Rectal smooth muscle tissue (tissue), 1 donor: ENCODE data around the gene KANSL1.
"Not testable (repeated sequence)": the region's sequence is repeated elsewhere in the genome, so short reads cannot be mapped to it uniquely, and the experiment has no call there.

Experiments
- H3K27ac ChIP-seq: one replicate; pipeline ENCODE4 v1.7.0; 2013; ENCODE audit warnings: low read depth, low read length, inconsistent platforms
- H3K27me3 ChIP-seq: one replicate; pipeline ENCODE4 v1.7.0; 2013; ENCODE audit warnings: low read length; ENCODE audit not compliant: control insufficient read depth, insufficient read depth
- H3K36me3 ChIP-seq: one replicate; pipeline ENCODE4 v1.7.0; 2013; ENCODE audit warnings: low read length; ENCODE audit not compliant: control insufficient read depth, insufficient read depth
- H3K4me1 ChIP-seq: one replicate; pipeline ENCODE4 v1.7.0; 2013; ENCODE audit warnings: low read length; ENCODE audit not compliant: control insufficient read depth, insufficient read depth
- H3K4me3 ChIP-seq: one replicate; pipeline ENCODE4 v1.7.0; 2013; ENCODE audit warnings: low read length
- H3K9ac ChIP-seq: one replicate; pipeline ENCODE4 v1.7.0; 2013; ENCODE audit warnings: low read length

Gene KANSL1

GRCh38 chr17:46193151-46193625 is at the start of gene KANSL1:
Gene KANSL1, minus strand, starts transcription at chr17:46193429. Its CDS starts 21,286 bp downstream, at chr17:46172143.
- Histone ChIP-seq H3K9ac (peak within 1 kb of the TSS; percentile 97), H3K27ac (peak within 1 kb of the TSS; percentile 96), H3K36me3 (no peaks in the 10 kb centered on the region), H3K4me1 (peaks cover 38% of the 10 kb centered on the region), H3K4me3 (peak within 1 kb of the TSS; percentile 99), H3K27me3 (no peaks in the 10 kb centered on the region)

DNA sequence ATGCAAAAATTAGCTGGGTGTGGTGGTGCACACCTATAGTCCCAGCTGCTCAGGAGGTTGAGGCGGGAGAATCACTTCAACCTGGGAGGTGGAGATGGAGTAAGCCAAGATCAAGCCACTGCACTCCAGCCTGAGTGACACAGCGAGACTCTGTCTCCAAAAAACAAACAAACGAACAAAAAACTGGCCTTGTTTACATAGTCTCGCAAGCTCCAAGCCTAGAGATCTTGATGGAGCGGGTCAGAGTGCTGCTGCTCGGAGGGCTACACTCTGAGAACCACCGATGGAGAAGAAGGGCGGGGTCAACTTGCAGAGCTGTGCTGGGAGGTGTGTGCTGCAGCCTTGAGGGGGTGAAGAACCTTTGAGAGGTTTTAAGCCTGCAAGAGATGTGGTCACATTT is 38.1 kb upstream of the KANSL1 start:
- not testable (repeated sequence) for H3K27ac ChIP-seq, H3K9ac ChIP-seq, H3K36me3 ChIP-seq, H3K4me3 ChIP-seq, H3K4me1 ChIP-seq, H3K27me3 ChIP-seq

GRCh38 chr17:46225274-46225794 is 32.1 kb upstream of the KANSL1 start:
- H3K4me1 ChIP-seq, H3K27ac ChIP-seq, H3K36me3 ChIP-seq, H3K9ac ChIP-seq, H3K27me3 ChIP-seq: not testable (repeated sequence)
- peak overlapping the region; percentile 68 for H3K4me3 ChIP-seq

- not testable (repeated sequence) for H3K4me1 ChIP-seq, H3K9ac ChIP-seq, H3K36me3 ChIP-seq, H3K27ac ChIP-seq, H3K27me3 ChIP-seq
- peak overlapping the region; percentile 68 for H3K4me3 ChIP-seq
These were observed 31.6 kb upstream of the KANSL1 start for GRCh38 chr17:46224864-46225263.

DNA sequence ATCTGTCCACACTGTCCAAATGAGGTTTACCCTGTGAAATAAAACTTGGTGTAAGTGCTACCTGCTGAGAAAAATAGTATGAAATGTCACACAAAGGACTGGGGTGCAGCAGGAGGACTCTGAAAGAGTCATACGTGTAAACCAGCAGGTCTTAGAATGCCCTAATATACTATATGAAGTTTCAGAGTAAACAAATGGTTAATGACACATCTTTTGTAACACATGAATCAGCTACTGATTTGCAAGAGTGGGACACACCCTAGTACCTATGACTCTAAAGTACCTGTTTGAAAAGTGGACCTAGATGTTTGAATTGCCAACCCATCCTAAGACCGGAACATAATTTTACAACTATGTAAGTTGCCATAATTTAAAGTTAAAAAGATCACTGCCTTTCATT is 29.8 kb upstream of the KANSL1 start:
- not testable (repeated sequence) for H3K27ac ChIP-seq, H3K4me1 ChIP-seq, H3K9ac ChIP-seq, H3K4me3 ChIP-seq, H3K36me3 ChIP-seq, H3K27me3 ChIP-seq

DNA sequence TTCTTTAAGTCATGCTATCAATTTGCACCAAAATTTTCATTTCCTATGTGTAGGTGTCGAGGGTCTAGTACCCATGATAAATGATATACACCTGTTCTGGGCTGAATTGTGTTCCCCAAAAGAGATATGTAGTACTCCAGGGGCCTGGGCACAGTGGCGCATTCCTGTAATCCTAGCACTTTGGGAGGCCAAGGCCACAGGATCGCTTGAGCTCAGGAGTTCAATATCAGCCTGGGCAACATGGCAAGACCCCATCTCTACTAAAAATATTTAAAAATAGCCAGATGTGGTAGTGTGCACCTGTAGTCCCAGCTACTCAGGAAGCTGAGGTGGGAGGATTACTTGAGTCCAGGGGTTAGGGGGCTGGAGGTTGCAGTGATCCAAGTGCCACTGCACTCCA is 23.5 kb upstream of the KANSL1 start:
- H3K9ac ChIP-seq: no peak overlapping the region
- H3K27ac ChIP-seq: no peak overlapping the region
- no peaks in the 10 kb centered on the region for H3K27me3 ChIP-seq
- H3K4me3 ChIP-seq: no peak overlapping the region
- peaks cover 3% of the 10 kb centered on the region for H3K36me3 ChIP-seq
- peaks cover 18% of the 10 kb centered on the region for H3K4me1 ChIP-seq

- Histone ChIP-seq H3K27ac (peak overlapping the region; percentile 38), H3K4me3 (no peak overlapping the region), H3K9ac (no peak overlapping the region), H3K27me3 (no peaks in the 10 kb centered on the region), H3K36me3 (peaks cover 3% of the 10 kb centered on the region), H3K4me1 (peaks cover 22% of the 10 kb centered on the region)
These were observed 19.6 kb upstream of the KANSL1 start for GRCh38 chr17:46212634-46213435.

GRCh38 chr17:46208997-46209396 is 15.8 kb upstream of the KANSL1 start:
- Histone ChIP-seq H3K27me3 (no peaks in the 10 kb centered on the region), H3K9ac (no peak overlapping the region), H3K4me1 (peaks cover 13% of the 10 kb centered on the region), H3K27ac (no peak overlapping the region), H3K4me3 (no peak overlapping the region), H3K36me3 (no peaks in the 10 kb centered on the region)

GRCh38 chr17:46205975-46206374 is 12.7 kb upstream of the KANSL1 start:
- H3K27ac ChIP-seq: no peak overlapping the region
- H3K4me1 ChIP-seq: peaks cover 3% of the 10 kb centered on the region
- H3K9ac ChIP-seq: no peak overlapping the region
- H3K27me3 ChIP-seq: no peaks in the 10 kb centered on the region
- H3K36me3 ChIP-seq: no peaks in the 10 kb centered on the region
- no peak overlapping the region for H3K4me3 ChIP-seq

DNA sequence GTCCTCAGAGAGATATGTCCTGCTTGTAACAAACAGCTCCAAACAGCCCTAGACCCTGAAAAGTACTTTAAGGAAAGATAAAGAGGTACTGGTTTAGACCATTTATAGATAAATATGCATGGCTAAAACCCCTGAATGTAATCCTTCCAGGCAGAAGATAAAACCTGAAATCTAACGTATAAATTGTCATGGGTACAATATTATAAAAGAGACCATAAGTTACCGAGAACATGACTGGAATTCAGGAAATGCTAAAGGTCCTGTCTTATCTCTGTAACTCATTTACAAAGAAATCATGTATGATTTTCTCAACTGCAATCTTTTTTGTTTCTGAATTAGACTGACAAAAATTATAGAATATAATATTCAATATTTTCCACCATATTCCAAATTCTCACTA is 9.2 kb upstream of the KANSL1 start:
- Histone ChIP-seq H3K9ac (no peak overlapping the region), H3K4me1 (peaks cover 3% of the 10 kb centered on the region), H3K36me3 (no peaks in the 10 kb centered on the region), H3K27me3 (no peaks in the 10 kb centered on the region), H3K27ac (no peak overlapping the region), H3K4me3 (no peak overlapping the region)

DNA sequence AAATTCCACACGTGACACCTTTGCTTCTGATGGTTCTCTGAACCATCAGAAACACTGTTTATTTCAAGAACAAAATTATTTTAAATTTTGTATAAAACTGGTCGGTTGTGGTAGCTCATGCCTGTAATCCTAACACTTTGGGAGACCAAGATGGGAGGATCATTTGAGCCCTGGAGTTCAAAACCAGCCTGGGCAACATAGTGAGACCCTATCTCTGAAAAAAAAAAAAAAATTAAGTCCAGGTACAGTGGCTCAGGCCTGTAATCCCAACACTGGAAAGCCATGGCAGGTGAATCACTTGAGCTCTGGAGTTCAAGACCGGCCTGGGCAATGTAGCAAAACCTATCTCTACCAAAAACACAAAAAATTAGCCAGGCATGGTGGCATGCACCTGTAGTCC is 8.3 kb upstream of the KANSL1 start:
- Histone ChIP-seq H3K4me1 (peaks cover 3% of the 10 kb centered on the region), H3K36me3 (no peaks in the 10 kb centered on the region), H3K27me3 (no peaks in the 10 kb centered on the region), H3K27ac (no peak overlapping the region), H3K9ac (no peak overlapping the region), H3K4me3 (no peak overlapping the region)

DNA sequence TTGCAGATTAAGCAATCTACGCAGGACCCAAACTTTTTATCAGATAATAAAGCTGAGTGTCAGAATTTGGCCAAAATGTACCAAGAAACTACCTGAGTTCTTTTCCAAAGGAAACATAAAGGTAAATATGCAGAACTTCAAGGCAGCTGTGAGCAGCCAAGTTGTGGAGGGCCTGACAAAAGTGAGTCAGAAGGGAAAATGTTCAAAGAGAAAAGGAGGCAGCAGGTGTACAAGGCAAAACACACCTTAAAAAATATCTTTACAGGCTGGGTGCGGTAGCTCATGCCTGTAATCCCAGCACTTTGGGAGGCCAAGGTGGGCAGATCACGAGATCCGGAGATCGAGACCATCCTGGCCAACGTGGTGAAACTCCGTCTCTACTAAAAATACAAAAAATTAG is 7.0 kb upstream of the KANSL1 start:
- Histone ChIP-seq H3K4me3 (no peak overlapping the region), H3K4me1 (peaks cover 3% of the 10 kb centered on the region), H3K9ac (no peak overlapping the region), H3K36me3 (no peaks in the 10 kb centered on the region), H3K27me3 (no peaks in the 10 kb centered on the region), H3K27ac (no peak overlapping the region)

DNA sequence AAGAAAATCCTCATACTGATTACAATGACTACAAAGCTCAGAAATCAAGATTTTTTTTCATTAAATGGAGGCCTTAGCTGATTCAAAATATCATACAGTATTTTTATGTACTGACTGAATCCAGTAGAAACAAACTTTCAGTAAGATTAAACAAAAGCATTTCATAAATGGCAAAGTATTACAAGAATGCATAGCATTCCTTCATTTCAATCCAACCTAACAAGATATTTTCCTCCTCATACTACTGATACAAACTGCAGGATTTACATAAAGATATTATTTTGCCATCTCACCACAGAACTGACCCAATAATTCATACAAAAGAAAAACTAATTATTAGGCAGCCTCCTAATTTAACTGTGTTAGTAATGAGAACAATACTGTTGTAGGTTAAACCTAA is 6.2 kb upstream of the KANSL1 start:
- no peaks in the 10 kb centered on the region for H3K36me3 ChIP-seq
- H3K27me3 ChIP-seq: no peaks in the 10 kb centered on the region
- no peak overlapping the region for H3K4me3 ChIP-seq
- peaks cover 7% of the 10 kb centered on the region for H3K4me1 ChIP-seq
- H3K27ac ChIP-seq: no peak overlapping the region
- H3K9ac ChIP-seq: no peak overlapping the region
